ENCODE data around the gene GSG1. TPM values are rescaled to one million over a fixed set of nuclear protein-coding genes. Genes with fewer than 3 reads are reported as not detected.

Gene GSG1
- polyA plus RNA-seq, 2 of the 4 experiments (the other 2 are of a cell fraction) = 0.06 TPM; not detected in 1

DNA sequence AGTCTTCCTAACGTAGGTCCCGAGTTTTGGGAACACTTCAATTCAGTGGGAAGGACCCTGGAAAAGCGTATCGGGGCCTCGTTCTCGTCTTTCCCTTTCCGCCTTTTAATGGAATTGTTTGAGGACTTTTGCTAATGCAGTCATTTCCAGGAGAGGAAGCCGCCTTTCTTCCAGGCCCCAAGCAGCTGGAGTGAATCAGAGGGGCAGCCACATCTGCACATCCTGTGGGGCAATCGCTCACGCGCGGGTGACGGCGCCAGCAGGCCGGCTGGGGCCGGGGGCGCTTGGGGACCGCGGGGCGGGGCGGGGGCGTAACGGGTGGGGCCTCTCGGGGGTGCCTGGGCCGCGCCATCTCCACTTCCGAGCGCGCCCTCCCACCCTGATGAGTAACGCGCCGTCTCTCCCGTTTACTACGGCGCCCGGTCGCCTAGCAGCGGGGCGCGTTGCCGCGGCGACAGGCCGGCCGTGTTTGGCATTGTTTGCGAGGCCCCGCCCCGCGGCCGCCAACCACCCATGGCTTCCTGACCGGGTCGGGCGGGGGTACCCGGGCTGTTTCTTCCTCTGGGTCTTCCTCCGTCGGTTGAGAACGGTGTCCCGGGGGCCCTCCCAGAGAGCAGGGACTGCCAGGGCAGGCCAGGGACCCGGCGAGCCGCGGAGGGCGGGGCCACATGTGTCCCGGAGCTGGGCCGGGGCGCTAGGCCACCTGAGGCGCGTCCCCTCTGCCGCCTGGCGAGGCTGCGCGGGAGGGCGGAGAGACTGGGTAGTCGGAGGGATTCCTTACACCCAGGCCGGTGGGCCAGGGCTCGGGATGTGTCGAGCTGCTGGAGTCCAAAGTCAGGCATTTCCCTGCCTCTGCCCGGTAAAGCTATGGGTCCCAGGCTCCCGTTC, 2.3 kb downstream of the GSG1 start:
- FAIRE-seq = no peak
- peak; percentile 54; the same call in 1 of the 2 replicates for TF ChIP-seq FOSL2 (IDR thresholded peaks at IDR 0.05)
- TF ChIP-seq FOSL2 (CRISPR knock-in tag; IDR thresholded peaks at IDR 0.05) = peak; percentile 83
- TF ChIP-seq RNF2 (IDR thresholded peaks at IDR 0.05; ENCODE audit: borderline replicate concordance, low read depth) = no peak
- TF ChIP-seq FOXS1 (CRISPR knock-in tag; IDR thresholded peaks at IDR 0.05) = no peak
- TF ChIP-seq NPAS2 (CRISPR knock-in tag; IDR thresholded peaks at IDR 0.05; ENCODE audit: borderline replicate concordance) = no peak
- peak; percentile 6; the same call in 1 of the 2 replicates for TF ChIP-seq POLR2A (IDR thresholded peaks at IDR 0.05; ENCODE audit: low read length)
- TF ChIP-seq RCOR1 (IDR thresholded peaks at IDR 0.05; ENCODE audit: low read depth, low read length) = no peak
- no peak for TF ChIP-seq NR3C1 (IDR thresholded peaks at IDR 0.05)
- TF ChIP-seq, protein P1, sequence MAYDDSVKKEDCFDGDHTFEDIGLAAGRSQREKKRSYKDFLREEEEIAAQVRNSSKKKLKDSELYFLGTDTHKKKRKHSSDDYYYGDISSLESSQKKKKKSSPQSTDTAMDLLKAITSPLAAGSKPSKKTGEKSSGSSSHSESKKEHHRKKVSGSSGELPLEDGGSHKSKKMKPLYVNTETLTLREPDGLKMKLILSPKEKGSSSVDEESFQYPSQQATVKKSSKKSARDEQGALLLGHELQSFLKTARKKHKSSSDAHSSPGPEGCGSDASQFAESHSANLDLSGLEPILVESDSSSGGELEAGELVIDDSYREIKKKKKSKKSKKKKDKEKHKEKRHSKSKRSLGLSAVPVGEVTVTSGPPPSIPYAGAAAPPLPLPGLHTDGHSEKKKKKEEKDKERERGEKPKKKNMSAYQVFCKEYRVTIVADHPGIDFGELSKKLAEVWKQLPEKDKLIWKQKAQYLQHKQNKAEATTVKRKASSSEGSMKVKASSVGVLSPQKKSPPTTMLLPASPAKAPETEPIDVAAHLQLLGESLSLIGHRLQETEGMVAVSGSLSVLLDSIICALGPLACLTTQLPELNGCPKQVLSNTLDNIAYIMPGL (CRISPR knock-in tag; IDR thresholded peaks at IDR 0.05; ENCODE audit: borderline replicate concordance) = 0 out of 2 replicates have a peak, but pooled peaks have one; percentile 16
- no peak for TF ChIP-seq EHMT2 (IDR thresholded peaks at IDR 0.05; ENCODE audit: low read depth)
- TF ChIP-seq BHLHE40 (IDR thresholded peaks at IDR 0.05; ENCODE audit: low read depth, low read length) = peak; percentile 87
- peak in 1 of 2 experiments; percentile 65; a peak in 1 of 5 replicates for TF ChIP-seq EP300 (IDR thresholded peaks at IDR 0.05)
- TF ChIP-seq TFCP2L1 (CRISPR knock-in tag; IDR thresholded peaks at IDR 0.05) = no peak
- TF ChIP-seq SREBF2 (IDR thresholded peaks at IDR 0.05) = no peak
- peak; percentile 42 to 63; a peak in 3 of 4 replicates for TF ChIP-seq CEBPB (IDR thresholded peaks at IDR 0.05)
- TF ChIP-seq, protein P2, sequence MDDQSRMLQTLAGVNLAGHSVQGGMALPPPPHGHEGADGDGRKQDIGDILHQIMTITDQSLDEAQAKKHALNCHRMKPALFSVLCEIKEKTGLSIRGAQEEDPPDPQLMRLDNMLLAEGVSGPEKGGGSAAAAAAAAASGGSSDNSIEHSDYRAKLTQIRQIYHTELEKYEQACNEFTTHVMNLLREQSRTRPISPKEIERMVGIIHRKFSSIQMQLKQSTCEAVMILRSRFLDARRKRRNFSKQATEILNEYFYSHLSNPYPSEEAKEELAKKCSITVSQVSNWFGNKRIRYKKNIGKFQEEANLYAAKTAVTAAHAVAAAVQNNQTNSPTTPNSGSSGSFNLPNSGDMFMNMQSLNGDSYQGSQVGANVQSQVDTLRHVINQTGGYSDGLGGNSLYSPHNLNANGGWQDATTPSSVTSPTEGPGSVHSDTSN (IDR thresholded peaks at IDR 0.05) = no peak
- TF ChIP-seq MAZ (IDR thresholded peaks at IDR 0.05; ENCODE audit: borderline replicate concordance, low read depth, low read length) = no peak
- TF ChIP-seq RFX5 (IDR thresholded peaks at IDR 0.05) = no peak
- TF ChIP-seq, protein P3, sequence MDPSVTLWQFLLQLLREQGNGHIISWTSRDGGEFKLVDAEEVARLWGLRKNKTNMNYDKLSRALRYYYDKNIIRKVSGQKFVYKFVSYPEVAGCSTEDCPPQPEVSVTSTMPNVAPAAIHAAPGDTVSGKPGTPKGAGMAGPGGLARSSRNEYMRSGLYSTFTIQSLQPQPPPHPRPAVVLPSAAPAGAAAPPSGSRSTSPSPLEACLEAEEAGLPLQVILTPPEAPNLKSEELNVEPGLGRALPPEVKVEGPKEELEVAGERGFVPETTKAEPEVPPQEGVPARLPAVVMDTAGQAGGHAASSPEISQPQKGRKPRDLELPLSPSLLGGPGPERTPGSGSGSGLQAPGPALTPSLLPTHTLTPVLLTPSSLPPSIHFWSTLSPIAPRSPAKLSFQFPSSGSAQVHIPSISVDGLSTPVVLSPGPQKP (IDR thresholded peaks at IDR 0.05; ENCODE audit: low read depth, low read length) = no peak
- TF ChIP-seq ZNF302 (CRISPR knock-in tag; IDR thresholded peaks at IDR 0.05) = no peak
- no peak for TF ChIP-seq ESRRA (IDR thresholded peaks at IDR 0.05; ENCODE audit: borderline replicate concordance, low read length)
- TF ChIP-seq, protein P4, sequence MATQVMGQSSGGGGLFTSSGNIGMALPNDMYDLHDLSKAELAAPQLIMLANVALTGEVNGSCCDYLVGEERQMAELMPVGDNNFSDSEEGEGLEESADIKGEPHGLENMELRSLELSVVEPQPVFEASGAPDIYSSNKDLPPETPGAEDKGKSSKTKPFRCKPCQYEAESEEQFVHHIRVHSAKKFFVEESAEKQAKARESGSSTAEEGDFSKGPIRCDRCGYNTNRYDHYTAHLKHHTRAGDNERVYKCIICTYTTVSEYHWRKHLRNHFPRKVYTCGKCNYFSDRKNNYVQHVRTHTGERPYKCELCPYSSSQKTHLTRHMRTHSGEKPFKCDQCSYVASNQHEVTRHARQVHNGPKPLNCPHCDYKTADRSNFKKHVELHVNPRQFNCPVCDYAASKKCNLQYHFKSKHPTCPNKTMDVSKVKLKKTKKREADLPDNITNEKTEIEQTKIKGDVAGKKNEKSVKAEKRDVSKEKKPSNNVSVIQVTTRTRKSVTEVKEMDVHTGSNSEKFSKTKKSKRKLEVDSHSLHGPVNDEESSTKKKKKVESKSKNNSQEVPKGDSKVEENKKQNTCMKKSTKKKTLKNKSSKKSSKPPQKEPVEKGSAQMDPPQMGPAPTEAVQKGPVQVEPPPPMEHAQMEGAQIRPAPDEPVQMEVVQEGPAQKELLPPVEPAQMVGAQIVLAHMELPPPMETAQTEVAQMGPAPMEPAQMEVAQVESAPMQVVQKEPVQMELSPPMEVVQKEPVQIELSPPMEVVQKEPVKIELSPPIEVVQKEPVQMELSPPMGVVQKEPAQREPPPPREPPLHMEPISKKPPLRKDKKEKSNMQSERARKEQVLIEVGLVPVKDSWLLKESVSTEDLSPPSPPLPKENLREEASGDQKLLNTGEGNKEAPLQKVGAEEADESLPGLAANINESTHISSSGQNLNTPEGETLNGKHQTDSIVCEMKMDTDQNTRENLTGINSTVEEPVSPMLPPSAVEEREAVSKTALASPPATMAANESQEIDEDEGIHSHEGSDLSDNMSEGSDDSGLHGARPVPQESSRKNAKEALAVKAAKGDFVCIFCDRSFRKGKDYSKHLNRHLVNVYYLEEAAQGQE (IDR thresholded peaks at IDR 0.05) = no peak
- no peak for TF ChIP-seq KDM1A (IDR thresholded peaks at IDR 0.05; ENCODE audit: low read depth)
- TF ChIP-seq CHD4 (IDR thresholded peaks at IDR 0.05; ENCODE audit: borderline replicate concordance) = no peak
- no peak for TF ChIP-seq HDAC2 (IDR thresholded peaks at IDR 0.05)
- TF ChIP-seq PHF8 (IDR thresholded peaks at IDR 0.05; ENCODE audit: borderline replicate concordance, low read depth) = peak; percentile 74
- TF ChIP-seq TP53 (CRISPR knock-in tag; IDR thresholded peaks at IDR 0.05) = no peak; the same call in none of the 2 replicates
- TF ChIP-seq ZC3H11A (IDR thresholded peaks at IDR 0.05) = no peak
- no peak for TF ChIP-seq ZSCAN20 (CRISPR knock-in tag; IDR thresholded peaks at IDR 0.05)
- TF ChIP-seq, protein P5, sequence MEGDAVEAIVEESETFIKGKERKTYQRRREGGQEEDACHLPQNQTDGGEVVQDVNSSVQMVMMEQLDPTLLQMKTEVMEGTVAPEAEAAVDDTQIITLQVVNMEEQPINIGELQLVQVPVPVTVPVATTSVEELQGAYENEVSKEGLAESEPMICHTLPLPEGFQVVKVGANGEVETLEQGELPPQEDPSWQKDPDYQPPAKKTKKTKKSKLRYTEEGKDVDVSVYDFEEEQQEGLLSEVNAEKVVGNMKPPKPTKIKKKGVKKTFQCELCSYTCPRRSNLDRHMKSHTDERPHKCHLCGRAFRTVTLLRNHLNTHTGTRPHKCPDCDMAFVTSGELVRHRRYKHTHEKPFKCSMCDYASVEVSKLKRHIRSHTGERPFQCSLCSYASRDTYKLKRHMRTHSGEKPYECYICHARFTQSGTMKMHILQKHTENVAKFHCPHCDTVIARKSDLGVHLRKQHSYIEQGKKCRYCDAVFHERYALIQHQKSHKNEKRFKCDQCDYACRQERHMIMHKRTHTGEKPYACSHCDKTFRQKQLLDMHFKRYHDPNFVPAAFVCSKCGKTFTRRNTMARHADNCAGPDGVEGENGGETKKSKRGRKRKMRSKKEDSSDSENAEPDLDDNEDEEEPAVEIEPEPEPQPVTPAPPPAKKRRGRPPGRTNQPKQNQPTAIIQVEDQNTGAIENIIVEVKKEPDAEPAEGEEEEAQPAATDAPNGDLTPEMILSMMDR (IDR thresholded peaks at IDR 0.05) = no peak
- TF ChIP-seq POLR2AphosphoS2 (conservative IDR thresholded peaks at IDR 0.05; ENCODE audit: low read length) = no peak

More for the DNA sequence above, 2.3 kb downstream of the GSG1 start:
- peaks cover 57% of the 10 kb centered on the region for H3K4me1 ChIP-seq
- DNase-seq (ENCODE audit: low read depth in 1 of 2, low spot score in 1 of 2) = peak; percentile 83 to 95
- ChIA-PET CTCF (interaction anchor here (1.1 to 8.5 kb wide), 6 partner anchors 15 to 152 kb away, joined by 3 to 189 read pairs (median 4); no protein-coding TSS in a partner anchor), POLR2A (interaction anchor here (0.6 to 2.3 kb wide), 9 partner anchors 16 to 849 kb away, joined by 3 to 14 read pairs (median 4); partner anchors contain the start of gene EMP1)
- peak overlapping the region; percentile 97 for H3K4me2 ChIP-seq
- H3K4me3 ChIP-seq = peak overlapping the region; percentile 52
- peak; percentile 75 to 81 for ATAC-seq
- no peaks in the 10 kb centered on the region for H3K9me3 ChIP-seq
- H3K27ac ChIP-seq = peak overlapping the region; percentile 95
- WGBS (ENCODE audit: missing lambda C conversion rate) = 2% methylated on average over 24 of the region's 79 CpGs
